HCT116 (cell line): ENCODE measurements around the gene SNPH.

Experiments
- EZH2 ChIP-seq: fragments of 200-600 bp; sonication (generic); IDR thresholded peaks from 2 replicates; pipeline ENCODE4 v1.6.1; 2017; ENCODE audit warnings: antibody characterized with exemption, mixed run types
- POLR2AphosphoS5 ChIP-seq: IDR thresholded peaks from 2 replicates; pipeline ENCODE4 v1.6.1; 2011; ENCODE audit warnings: mild to moderate bottlenecking, low read depth, low read length, moderate library complexity
- SP1 ChIP-seq: IDR thresholded peaks from 2 replicates; pipeline ENCODE4 v1.6.1; 2012; ENCODE audit warnings: low read depth
- TF ChIP-seq, protein P1 (sequence below), 3 experiments: fragments of 200-600 bp in 1 of 3; sonication (generic) in 1 of 3; IDR thresholded peaks in 2 of 3; conservative IDR thresholded peaks in 1 of 3; 2 replicates each; pipeline ENCODE4 v1.5.1; 2012 to 2017; ENCODE audit warnings: low read depth in 2 of 3, low read length in 2 of 3, antibody characterized with exemption in 1 of 3, borderline replicate concordance in 1 of 3, control low read depth in 1 of 3, mild to moderate bottlenecking in 1 of 3, mixed read lengths in 1 of 3, mixed run types in 1 of 3, moderate library complexity in 1 of 3; ENCODE audit not compliant: insufficient read depth in 1 of 3

DNA sequence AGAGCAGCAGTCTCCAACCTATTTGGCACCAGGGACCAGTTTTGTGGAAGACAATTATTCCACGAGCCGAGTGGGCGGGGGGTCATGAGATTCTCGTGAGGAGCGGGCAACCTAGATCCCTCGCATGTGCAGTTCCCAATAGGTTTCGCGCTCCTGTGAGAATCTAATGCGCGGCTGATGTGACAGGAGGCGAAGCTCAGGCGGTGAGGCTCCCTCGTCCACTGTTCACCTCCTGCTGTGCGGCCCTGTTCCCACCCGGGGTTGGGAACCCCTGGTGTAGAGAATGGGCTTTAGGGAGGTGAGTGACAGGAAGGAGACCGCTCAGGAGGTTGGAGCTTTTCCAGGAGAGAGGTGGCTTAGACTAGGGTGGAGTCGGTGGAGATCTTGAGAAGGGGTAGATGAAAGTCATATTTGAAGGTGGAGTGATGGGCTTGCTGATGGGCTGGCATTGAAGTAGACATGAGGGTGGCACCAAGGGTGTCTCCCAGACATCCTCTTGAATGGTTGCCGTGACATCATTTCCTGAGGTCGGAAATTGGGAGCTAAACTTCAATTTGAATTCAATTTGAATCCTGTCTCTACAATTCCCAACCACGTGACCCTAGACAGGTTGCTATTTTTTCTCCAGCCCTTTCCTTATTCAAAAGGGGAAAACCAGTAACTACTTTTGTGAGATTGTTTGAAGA, 41.7 kb upstream of the SNPH start:
- TF ChIP-seq, protein P1, sequence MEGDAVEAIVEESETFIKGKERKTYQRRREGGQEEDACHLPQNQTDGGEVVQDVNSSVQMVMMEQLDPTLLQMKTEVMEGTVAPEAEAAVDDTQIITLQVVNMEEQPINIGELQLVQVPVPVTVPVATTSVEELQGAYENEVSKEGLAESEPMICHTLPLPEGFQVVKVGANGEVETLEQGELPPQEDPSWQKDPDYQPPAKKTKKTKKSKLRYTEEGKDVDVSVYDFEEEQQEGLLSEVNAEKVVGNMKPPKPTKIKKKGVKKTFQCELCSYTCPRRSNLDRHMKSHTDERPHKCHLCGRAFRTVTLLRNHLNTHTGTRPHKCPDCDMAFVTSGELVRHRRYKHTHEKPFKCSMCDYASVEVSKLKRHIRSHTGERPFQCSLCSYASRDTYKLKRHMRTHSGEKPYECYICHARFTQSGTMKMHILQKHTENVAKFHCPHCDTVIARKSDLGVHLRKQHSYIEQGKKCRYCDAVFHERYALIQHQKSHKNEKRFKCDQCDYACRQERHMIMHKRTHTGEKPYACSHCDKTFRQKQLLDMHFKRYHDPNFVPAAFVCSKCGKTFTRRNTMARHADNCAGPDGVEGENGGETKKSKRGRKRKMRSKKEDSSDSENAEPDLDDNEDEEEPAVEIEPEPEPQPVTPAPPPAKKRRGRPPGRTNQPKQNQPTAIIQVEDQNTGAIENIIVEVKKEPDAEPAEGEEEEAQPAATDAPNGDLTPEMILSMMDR (IDR thresholded peaks at IDR 0.05 in 2 of 3, conservative IDR thresholded peaks at IDR 0.05 in 1 of 3; ENCODE audit: borderline replicate concordance in 1 of 3, insufficient read depth in 1 of 3, low read depth in 2 of 3, low read length in 2 of 3) = no peak
- TF ChIP-seq EZH2 (no peak), SP1 (no peak), POLR2AphosphoS5 (no peak)
